Glutamatergic neuron (in vitro differentiated cells): ENCODE measurements around the gene CCDC177. TPM values are rescaled to one million over a fixed set of nuclear protein-coding genes. Genes with fewer than 3 reads are reported as not detected.
A peak's percentile ranks its signal among the peaks of the same experiment; 100 is the strongest.

Source experiments
- DNase-seq: peaks from one replicate; pipeline ENCODE4 v3.0.0; 2022
- H3K27ac Mint-ChIP-seq: one replicate; pipeline ENCODE4 v1.8.0; 2020; ENCODE audit warnings: mild to moderate bottlenecking, mixed read lengths, inconsistent platforms; ENCODE audit not compliant: unreplicated experiment
- H3K27me3 Mint-ChIP-seq: one replicate; pipeline ENCODE4 v1.8.0; 2020; ENCODE audit warnings: mild to moderate bottlenecking, moderate library complexity, mixed read lengths, inconsistent platforms; ENCODE audit not compliant: unreplicated experiment
- H3K36me3 Mint-ChIP-seq: one replicate; pipeline ENCODE4 v1.8.0; 2020; ENCODE audit warnings: mild to moderate bottlenecking, mixed read lengths, inconsistent platforms; ENCODE audit not compliant: unreplicated experiment
- H3K4me1 Mint-ChIP-seq: one replicate; pipeline ENCODE4 v1.8.0; 2020; ENCODE audit warnings: mild to moderate bottlenecking, low read depth, mixed read lengths, inconsistent platforms; ENCODE audit not compliant: unreplicated experiment
- H3K4me3 Mint-ChIP-seq: one replicate; pipeline ENCODE4 v1.8.0; 2020; ENCODE audit warnings: mild to moderate bottlenecking, mixed read lengths, inconsistent platforms; ENCODE audit not compliant: unreplicated experiment
- H3K9me3 Mint-ChIP-seq: one replicate; pipeline ENCODE4 v1.8.0; 2020; ENCODE audit warnings: mild to moderate bottlenecking, moderate library complexity, mixed read lengths, inconsistent platforms; ENCODE audit not compliant: unreplicated experiment
- CTCF ChIP-seq: fragments of 200-600 bp; sonication (generic); IDR thresholded peaks from one replicate; pipeline ENCODE4 v1.5.0; 2021; ENCODE audit not compliant: partially characterized antibody, unreplicated experiment
- total RNA-seq: library from RNA; stranded (reverse); fragmentation: NEBNext Ultra II Directional; extraction: Animal tissue kit (Norgen Biotek cat#: 25700); gene quantifications from one replicate; pipeline ENCODE4 v1.2.1, GENCODE V29; 2021; ENCODE audit not compliant: unreplicated experiment

The CCDC177 gene
- total RNA-seq, 1 donor from 2014 or later = 7.8 TPM

GRCh38 chr14:69535230-69535848, 39.3 kb downstream of the CCDC177 start:
- Mint-ChIP-seq H3K27ac (no peak overlapping the region), H3K4me1 (peaks cover 4% of the 10 kb centered on the region), H3K9me3 (peaks cover 1% of the 10 kb centered on the region), H3K27me3 (no peaks in the 10 kb centered on the region), H3K36me3 (no peaks in the 10 kb centered on the region), H3K4me3 (no peak overlapping the region)
- TF ChIP-seq CTCF = peak; percentile 33
- peak; percentile 71 for DNase-seq

GRCh38 chr14:69532561-69533340, 41.9 kb downstream of the CCDC177 start:
- Mint-ChIP-seq H3K27me3 (peaks cover 2% of the 10 kb centered on the region), H3K36me3 (no peaks in the 10 kb centered on the region)
- DNase-seq = no peak

GRCh38 chr14:69531135-69531534, 43.5 kb downstream of the CCDC177 start:
- Mint-ChIP-seq H3K36me3 (no peaks in the 10 kb centered on the region), H3K4me3 (no peak overlapping the region), H3K27me3 (peaks cover 3% of the 10 kb centered on the region), H3K27ac (no peak overlapping the region), H3K9me3 (peaks cover 1% of the 10 kb centered on the region), H3K4me1 (peaks cover 4% of the 10 kb centered on the region)
- no peak for TF ChIP-seq CTCF
- no peak for DNase-seq

More at GRCh38 chr14:69532561-69533340, 41.9 kb downstream of the CCDC177 start:
- H3K4me3 Mint-ChIP-seq = no peak overlapping the region
- peaks cover 1% of the 10 kb centered on the region for H3K9me3 Mint-ChIP-seq
- H3K4me1 Mint-ChIP-seq = peaks cover 4% of the 10 kb centered on the region
- H3K27ac Mint-ChIP-seq = no peak overlapping the region
- TF ChIP-seq CTCF = no peak

GRCh38 chr14:69530095-69530494, 44.6 kb downstream of the CCDC177 start:
- H3K9me3 Mint-ChIP-seq = peaks cover 3% of the 10 kb centered on the region
- no peak for DNase-seq
- peaks cover 3% of the 10 kb centered on the region for H3K27me3 Mint-ChIP-seq
- H3K4me1 Mint-ChIP-seq = no peaks in the 10 kb centered on the region
- TF ChIP-seq CTCF = no peak
- H3K27ac Mint-ChIP-seq = no peak overlapping the region
- no peaks in the 10 kb centered on the region for H3K36me3 Mint-ChIP-seq
- H3K4me3 Mint-ChIP-seq = no peak overlapping the region

GRCh38 chr14:69529563-69529962, 45.1 kb downstream of the CCDC177 start:
- TF ChIP-seq CTCF = no peak
- Mint-ChIP-seq H3K27me3 (peaks cover 3% of the 10 kb centered on the region), H3K4me1 (no peaks in the 10 kb centered on the region), H3K36me3 (no peaks in the 10 kb centered on the region), H3K27ac (no peak overlapping the region), H3K4me3 (no peak overlapping the region), H3K9me3 (peaks cover 3% of the 10 kb centered on the region)
- no peak for DNase-seq
